PC-3 (cell line): ENCODE results near the gene HHIP. TPM values are rescaled to one million over a fixed set of nuclear protein-coding genes. Genes with fewer than 3 reads are reported as not detected.
A peak's percentile ranks its signal among the peaks of the same experiment; 100 is the strongest.

Experiments
- ATAC-seq: fragments of 200-7000 bp; cut with Tn5 transposase; 2 replicates; pipeline ENCODE4 v1.9.1; 2020; ENCODE audit warnings: mild to moderate bottlenecking, moderate library complexity
- BruUV-seq: library from RNA; stranded (reverse); fragments of 400-500 nt; replicated peaks from 2 replicates; lab custom pipeline; 2021; lab: Mats Ljungman, UMichigan
- CTCF ChIA-PET: fragments of 300-600 bp; sonication (Branson Sonifier 250); formaldehyde crosslinking; loops from one replicate; lab custom pipeline; 2022; ENCODE audit warnings: antibody characterized with exemption; lab: Charles Lee
- POLR2A ChIA-PET: fragments of 300-600 bp; sonication (Branson Sonifier 250); formaldehyde crosslinking; loops from one replicate; lab custom pipeline; 2022; ENCODE audit warnings: antibody characterized with exemption; ENCODE audit not compliant: unreplicated experiment; lab: Charles Lee
- DNase-seq: peaks from one replicate; pipeline ENCODE4 v3.0.0-alpha.2; 2015
- H2AFZ ChIP-seq: fragments of 300-600 bp; sonication (generic); 2 replicates; pipeline ENCODE4 v1.6.0; 2016; ENCODE audit warnings: antibody characterized with exemption, low read length
- H3F3A ChIP-seq: fragments of 300-600 bp; sonication (generic); one replicate; pipeline ENCODE4 v1.6.0; 2017; ENCODE audit warnings: antibody characterized with exemption, low read length, control low read depth, mild to moderate bottlenecking; ENCODE audit not compliant: unreplicated experiment
- H3K27ac ChIP-seq: fragments of 300-600 bp; sonication (generic); 2 replicates; pipeline ENCODE4 v1.5.1; 2016; ENCODE audit warnings: mild to moderate bottlenecking, low read length
- H3K27me3 ChIP-seq: fragments of 300-600 bp; sonication (generic); 2 replicates; pipeline ENCODE4 v1.6.1; 2016; ENCODE audit warnings: low read length, mixed read lengths
- H3K36me3 ChIP-seq: fragments of 300-600 bp; sonication (generic); 2 replicates; pipeline ENCODE4 v1.6.1; 2016; ENCODE audit warnings: low read depth, mixed run types, low read length, mixed read lengths
- H3K4me1 ChIP-seq: fragments of 300-600 bp; sonication (generic); 2 replicates; pipeline ENCODE4 v1.5.1; 2016; ENCODE audit warnings: low read length; ENCODE audit not compliant: insufficient read depth
- H3K4me2 ChIP-seq: fragments of 300-600 bp; sonication (generic); 2 replicates; pipeline ENCODE4 v1.6.0; 2016; ENCODE audit warnings: low read length
- H3K4me3 ChIP-seq: fragments of 300-600 bp; sonication (generic); 2 replicates; pipeline ENCODE4 v1.5.1; 2016; ENCODE audit warnings: mild to moderate bottlenecking, low read length, mixed read lengths
- H3K79me2 ChIP-seq: fragments of 300-600 bp; sonication (generic); 2 replicates; pipeline ENCODE4 v1.6.1; 2017; ENCODE audit warnings: low read length, mixed read lengths
- H3K9ac ChIP-seq: fragments of 300-600 bp; sonication (generic); 2 replicates; pipeline ENCODE4 v1.6.0; 2016; ENCODE audit warnings: mild to moderate bottlenecking, low read length
- H3K9me2 ChIP-seq: fragments of 300-600 bp; sonication (generic); replicated peaks from 2 replicates; pipeline ENCODE4 v1.6.1; 2016; ENCODE audit warnings: mixed run types, low read length, mixed read lengths
- H3K9me3 ChIP-seq: fragments of 300-600 bp; sonication (generic); 2 replicates; pipeline ENCODE4 v1.6.1; 2016; ENCODE audit warnings: low read length, mixed read lengths
- H4K20me1 ChIP-seq: fragments of 300-600 bp; sonication (generic); 2 replicates; pipeline ENCODE4 v1.6.1; 2016; ENCODE audit warnings: low read length, mixed read lengths
- CTCF ChIP-seq: fragments of 300-600 bp; sonication (generic); conservative IDR thresholded peaks from 2 replicates; pipeline ENCODE4 v1.5.1; 2017; ENCODE audit warnings: antibody characterized with exemption, low read depth, mild to moderate bottlenecking, low read length
- EZH2 ChIP-seq: fragments of 300-600 bp; sonication (generic); IDR thresholded peaks from one replicate; pipeline ENCODE4 v1.6.1; 2017; ENCODE audit warnings: antibody characterized with exemption, mild to moderate bottlenecking, low read length; ENCODE audit not compliant: unreplicated experiment
- EZH2phosphoT487 ChIP-seq: fragments of 300-600 bp; sonication (generic); IDR thresholded peaks from 2 replicates; pipeline ENCODE4 v1.6.1; 2018; ENCODE audit warnings: mild to moderate bottlenecking, antibody characterized with exemption, low read length, borderline replicate concordance
- intact Hi-C: fragments of 100-400 bp; cut with micrococcal nuclease; formaldehyde crosslinking; loops from 2 replicates; pipeline ENCODE4 v1.9.0; 2023
- total RNA-seq: library from RNA; depleted of rRNA; stranded (reverse); fragments of >200 nt; gene quantifications from 2 replicates; pipeline ENCODE4 v1.2.3, GENCODE V29; 2014

Gene HHIP
- total RNA-seq, 1 experiment from 2014 or later: 1.2 TPM

GRCh38 chr4:144621681-144622080 lies 24.3 kb upstream of the HHIP start:
- Histone ChIP-seq H3K9ac (no peak overlapping the region), H3F3A (no peaks in the 10 kb centered on the region), H3K79me2 (no peaks in the 10 kb centered on the region), H2AFZ (no peak overlapping the region), H3K36me3 (no peaks in the 10 kb centered on the region), H3K27me3 (no peaks in the 10 kb centered on the region), H4K20me1 (no peaks in the 10 kb centered on the region), H3K4me2 (no peak overlapping the region), H3K4me1 (no peaks in the 10 kb centered on the region), H3K27ac (no peak overlapping the region), H3K9me2 (no peaks in the 10 kb centered on the region), H3K4me3 (no peak overlapping the region), H3K9me3 (no peaks in the 10 kb centered on the region)
- DNase-seq: no peak
- POLR2A ChIA-PET: no interaction called here
- BruUV-seq: no TSS peak
- CTCF ChIA-PET: no interaction called here
- no peak for ATAC-seq
- TF ChIP-seq EZH2 (no peak), EZH2phosphoT487 (no peak), CTCF (no peak)
- intact Hi-C loops: no loop called here

- H3K4me1 ChIP-seq: peaks cover 12% of the 10 kb centered on the region
- no TSS peak for BruUV-seq
- no peak overlapping the region for H3K9ac ChIP-seq
- 0 out of 2 replicates have a peak overlapping the region, but pooled peaks have one; percentile 5 for H3K4me2 ChIP-seq
- H4K20me1 ChIP-seq: no peaks in the 10 kb centered on the region
- no peaks in the 10 kb centered on the region for H3F3A ChIP-seq
- 0 out of 2 replicates have a peak overlapping the region, but pooled peaks have one; percentile 10 for H3K27ac ChIP-seq
- no peaks in the 10 kb centered on the region for H3K79me2 ChIP-seq
- peak; percentile 92 for ATAC-seq
- H3K4me3 ChIP-seq: no peak overlapping the region
- no peaks in the 10 kb centered on the region for H3K9me2 ChIP-seq
- peak; percentile 80 for DNase-seq
- H2AFZ ChIP-seq: no peak overlapping the region
- TF ChIP-seq EZH2phosphoT487: no peak
- no peak for TF ChIP-seq EZH2
- TF ChIP-seq CTCF: no peak
- ChIA-PET POLR2A (no interaction called here), CTCF (no interaction called here)
- no peaks in the 10 kb centered on the region for H3K9me3 ChIP-seq
- intact Hi-C loops: loop anchor here (1.0 to 5.0 kb wide), 4 partner anchors 44 to 433 kb away; no protein-coding TSS in a partner anchor
- H3K27me3 ChIP-seq: no peaks in the 10 kb centered on the region
- H3K36me3 ChIP-seq: no peaks in the 10 kb centered on the region
These were observed 18.3 kb upstream of the HHIP start for GRCh38 chr4:144627663-144628076.

GRCh38 chr4:144633215-144633614 lies 12.7 kb upstream of the HHIP start:
- Histone ChIP-seq H3F3A (no peaks in the 10 kb centered on the region), H3K27ac (no peak overlapping the region), H3K4me2 (no peak overlapping the region), H3K27me3 (no peaks in the 10 kb centered on the region), H4K20me1 (no peaks in the 10 kb centered on the region), H3K4me3 (no peak overlapping the region), H3K9ac (no peak overlapping the region), H3K9me3 (no peaks in the 10 kb centered on the region), H3K79me2 (no peaks in the 10 kb centered on the region), H2AFZ (no peak overlapping the region), H3K36me3 (no peaks in the 10 kb centered on the region), H3K9me2 (no peaks in the 10 kb centered on the region), H3K4me1 (no peaks in the 10 kb centered on the region)
- no TSS peak for BruUV-seq
- ChIA-PET CTCF (no interaction called here), POLR2A (no interaction called here)
- no peak for ATAC-seq
- no peak for DNase-seq
- intact Hi-C loops: no loop called here
- TF ChIP-seq EZH2 (no peak), EZH2phosphoT487 (no peak), CTCF (no peak)
